H9 (cell line): ENCODE data around the gene TRIM34. TPM values are rescaled to one million over a fixed set of nuclear protein-coding genes. Genes with fewer than 3 reads are reported as not detected.
A peak's percentile ranks its signal among the peaks of the same experiment; 100 is the strongest.

Experiments
- DNase-seq: peaks from one replicate; pipeline ENCODE4 v3.0.0-alpha.2; 2017
- H2AFZ ChIP-seq: one replicate; pipeline ENCODE4 v1.6.1; 2013; ENCODE audit warnings: mild to moderate bottlenecking, low read length, control low read depth, moderate library complexity
- H2AK5ac ChIP-seq: 2 replicates; pipeline ENCODE4 v1.6.1; 2013; ENCODE audit warnings: low read length, control low read depth, mixed read lengths; ENCODE audit not compliant: insufficient read length
- H2BK120ac ChIP-seq: one replicate; pipeline ENCODE4 v1.6.1; 2013; ENCODE audit warnings: low read depth, mild to moderate bottlenecking, low read length, control low read depth, inconsistent platforms; ENCODE audit not compliant: poor library complexity, severe bottlenecking
- H2BK12ac ChIP-seq: 2 replicates; pipeline ENCODE4 v1.6.1; 2013; ENCODE audit warnings: low read length, control low read depth, mixed read lengths, low read depth; ENCODE audit not compliant: insufficient read length
- H2BK15ac ChIP-seq: 2 replicates; pipeline ENCODE4 v1.6.1; 2013; ENCODE audit warnings: low read depth, low read length, control low read depth
- H2BK20ac ChIP-seq: one replicate; pipeline ENCODE4 v1.6.1; 2013; ENCODE audit warnings: low read depth, mild to moderate bottlenecking, low read length, control low read depth, inconsistent platforms; ENCODE audit not compliant: poor library complexity, severe bottlenecking
- H2BK5ac ChIP-seq: 2 replicates; pipeline ENCODE4 v1.6.1; 2013; ENCODE audit warnings: low read length, control low read depth, mixed read lengths; ENCODE audit not compliant: insufficient read length
- H3K14ac ChIP-seq: 2 replicates; pipeline ENCODE4 v1.6.1; 2013; ENCODE audit warnings: low read length, control low read depth; ENCODE audit not compliant: insufficient read depth
- H3K18ac ChIP-seq: 2 replicates; pipeline ENCODE4 v1.6.1; 2013; ENCODE audit warnings: low read depth, mild to moderate bottlenecking, mixed read lengths, low read length, control low read depth; ENCODE audit not compliant: insufficient read length
- H3K23ac ChIP-seq: 2 replicates; pipeline ENCODE4 v1.6.1; 2013; ENCODE audit warnings: low read length, control low read depth, mixed read lengths, low read depth; ENCODE audit not compliant: insufficient read length
- H3K23me2 ChIP-seq: 2 replicates; pipeline ENCODE4 v1.6.1; 2013; ENCODE audit warnings: low read depth, mild to moderate bottlenecking, mixed read lengths, low read length, control low read depth; ENCODE audit not compliant: insufficient read length, poor library complexity, severe bottlenecking
- H3K27ac ChIP-seq: 2 replicates; pipeline ENCODE4 v1.5.1; 2013; ENCODE audit warnings: low read length, control low read depth, mixed read lengths, low read depth; ENCODE audit not compliant: insufficient read length
- H3K27me3 ChIP-seq: 2 replicates; pipeline ENCODE4 v1.6.1; 2013; ENCODE audit warnings: low read length, control low read depth, inconsistent platforms; ENCODE audit not compliant: insufficient read depth
- H3K4ac ChIP-seq: 2 replicates; pipeline ENCODE4 v1.6.1; 2013; ENCODE audit warnings: low read depth, mild to moderate bottlenecking, control low read depth, inconsistent platforms, low read length, moderate library complexity
- H3K4me1 ChIP-seq: 2 replicates; pipeline ENCODE4 v1.6.1; 2013; ENCODE audit warnings: low read length, control low read depth, inconsistent platforms; ENCODE audit not compliant: insufficient read depth
- H3K4me2 ChIP-seq: 2 replicates; pipeline ENCODE4 v1.6.1; 2013; ENCODE audit warnings: low read length, control low read depth, mixed read lengths; ENCODE audit not compliant: insufficient read length, insufficient read depth
- H3K56ac ChIP-seq: 2 replicates; pipeline ENCODE4 v1.6.1; 2013; ENCODE audit warnings: low read depth, mild to moderate bottlenecking, mixed read lengths, low read length, control low read depth; ENCODE audit not compliant: insufficient read length
- H3K79me1 ChIP-seq: 2 replicates; pipeline ENCODE4 v1.6.1; 2013; ENCODE audit warnings: low read depth, mild to moderate bottlenecking, moderate library complexity, low read length, control low read depth, inconsistent platforms; ENCODE audit not compliant: insufficient read depth, poor library complexity, severe bottlenecking
- H3K79me2 ChIP-seq: 2 replicates; pipeline ENCODE4 v1.6.1; 2013; ENCODE audit warnings: low read length, control low read depth, inconsistent platforms; ENCODE audit not compliant: insufficient read depth
- H3K9ac ChIP-seq: 2 replicates; pipeline ENCODE4 v1.6.1; 2013; ENCODE audit warnings: low read length, control low read depth, mixed read lengths; ENCODE audit not compliant: insufficient read length; ENCODE audit errors: extremely low read depth
- H3K9me3 ChIP-seq: one replicate; pipeline ENCODE4 v1.6.1; 2013; ENCODE audit warnings: low read depth, low read length, inconsistent platforms; ENCODE audit not compliant: control insufficient read depth
- H3T11ph ChIP-seq: one replicate; pipeline ENCODE4 v1.6.1; 2013; ENCODE audit warnings: mild to moderate bottlenecking, low read length, control low read depth, inconsistent platforms
- H4K20me1 ChIP-seq: one replicate; pipeline ENCODE4 v1.6.1; 2013; ENCODE audit not compliant: control insufficient read depth, insufficient read length, insufficient read depth
- H4K5ac ChIP-seq: 2 replicates; pipeline ENCODE4 v1.6.1; 2013; ENCODE audit warnings: low read depth, mild to moderate bottlenecking, mixed read lengths, low read length, control low read depth; ENCODE audit not compliant: insufficient read length
- H4K8ac ChIP-seq: replicated peaks from 2 replicates; pipeline ENCODE4 v1.6.1; 2013; ENCODE audit warnings: low read length, control low read depth, mixed read lengths, low read depth; ENCODE audit not compliant: insufficient read length
- H4K91ac ChIP-seq: 2 replicates; pipeline ENCODE4 v1.6.1; 2013; ENCODE audit warnings: low read depth, mild to moderate bottlenecking, moderate library complexity, mixed read lengths, low read length, control low read depth; ENCODE audit not compliant: insufficient read length
- H3K27ac Mint-ChIP-seq, 3 experiments: 2 replicates in 2 of 3; 3 replicates in 1 of 3; pipeline ENCODE4 v1.8.0; 2020 to 2021; ENCODE audit warnings: mixed read lengths in 3 of 3, mild to moderate bottlenecking in 1 of 3, moderate library complexity in 1 of 3
- H3K27me3 Mint-ChIP-seq: 2 replicates; pipeline ENCODE4 v1.8.0; 2021; ENCODE audit warnings: low read depth, mild to moderate bottlenecking, moderate library complexity, mixed read lengths
- H3K36me3 Mint-ChIP-seq, 3 experiments: 2 replicates in 2 of 3; 3 replicates in 1 of 3; pipeline ENCODE4 v1.8.0; 2020 to 2021; ENCODE audit warnings: low read depth in 3 of 3, mixed read lengths in 3 of 3; ENCODE audit not compliant: insufficient read depth in 1 of 3
- H3K4me1 Mint-ChIP-seq, 2 experiments: 2 replicates each; pipeline ENCODE4 v1.8.0; 2020; ENCODE audit warnings: mixed read lengths in 2 of 2
- H3K4me3 Mint-ChIP-seq, 2 experiments: 2 replicates in 1 of 2; 3 replicates in 1 of 2; pipeline ENCODE4 v1.8.0; 2020 to 2021; ENCODE audit warnings: mild to moderate bottlenecking in 2 of 2, mixed read lengths in 2 of 2, moderate library complexity in 1 of 2
- H3K9me3 Mint-ChIP-seq, 2 experiments: 2 replicates in 1 of 2; 3 replicates in 1 of 2; pipeline ENCODE4 v1.8.0; 2020; ENCODE audit warnings: mild to moderate bottlenecking in 2 of 2, mixed read lengths in 2 of 2, moderate library complexity in 1 of 2
- WGBS: extraction: QIAGEN DNeasy Blood & Tissue Kit; methylation state at CpG from one replicate; pipeline ENCODE4 v1.1.7; 2013; ENCODE audit warnings: missing lambda C conversion rate, low lambda C conversion rate, mixed read lengths; ENCODE audit not compliant: insufficient read length; ENCODE audit errors: extremely low coverage; 5-methylcytosine and 5-hydroxymethylcytosine counted together
- total RNA-seq: library from RNA; stranded (reverse); gene quantifications from 2 replicates; pipeline ENCODE4 v1.2.1, GENCODE V29; 2021
- TF ChIP-seq, protein P1 (sequence below): fragments of 200-600 bp; sonication (generic); conservative IDR thresholded peaks from 3 replicates; pipeline ENCODE4 v1.8.0; 2021; ENCODE audit warnings: antibody characterized with exemption, mild to moderate bottlenecking

TRIM34 gene
- total RNA-seq, 1 experiment from 2014 or later: 0.59 TPM

DNA sequence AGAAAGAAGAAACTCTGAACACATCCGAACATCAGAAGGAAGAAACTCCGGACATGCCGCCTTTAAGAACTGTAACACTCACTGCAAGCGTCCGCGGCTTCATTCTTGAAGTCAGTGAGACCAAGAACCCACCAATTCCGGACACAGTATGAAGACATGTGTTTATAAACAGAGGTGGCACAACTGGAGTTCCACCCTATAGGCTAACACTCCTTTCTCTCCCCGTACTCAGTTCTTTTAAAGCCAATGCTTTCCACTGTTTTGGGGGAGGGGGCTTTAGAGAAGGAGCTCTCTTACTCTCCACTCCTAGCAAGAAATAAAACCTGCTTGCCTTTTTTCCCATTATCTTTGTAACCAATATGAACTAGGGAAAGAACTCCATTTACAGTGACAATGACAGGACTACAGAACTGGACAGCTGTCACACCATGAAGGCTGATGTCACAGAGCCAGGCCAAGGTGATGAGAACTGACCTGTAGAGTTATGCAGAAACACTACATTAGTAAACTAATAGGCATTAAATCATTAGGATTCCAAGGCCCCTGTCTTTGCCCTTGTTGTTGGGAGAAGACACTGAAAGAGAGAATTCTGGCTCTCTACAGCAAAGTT is 59.3 kb downstream of the TRIM34 start:
- Histone ChIP-seq H3T11ph (no peak overlapping the region), H2BK120ac (no peak overlapping the region), H4K91ac (no peak overlapping the region), H2BK15ac (no peak overlapping the region), H3K4me1 (no peaks in the 10 kb centered on the region; the same call in 1 of the 2 replicates), H3K9ac (peak overlapping the region; percentile 86), H3K9me3 (no peaks in the 10 kb centered on the region), H2BK20ac (no peak overlapping the region), H2BK12ac (no peak overlapping the region), H3K23ac (no peak overlapping the region), H4K8ac (no peak overlapping the region), H3K27ac (peak overlapping the region; percentile 87), H3K4ac (no peak overlapping the region), H2AK5ac (no peak overlapping the region), H4K20me1 (no peaks in the 10 kb centered on the region), H2AFZ (no peak overlapping the region), H2BK5ac (no peak overlapping the region), H3K56ac (no peak overlapping the region), H3K4me2 (peak overlapping the region; percentile 69), H3K27me3 (no peaks in the 10 kb centered on the region), H3K79me1 (no peaks in the 10 kb centered on the region), H3K18ac (no peak overlapping the region), H4K5ac (no peak overlapping the region), H3K23me2 (peaks cover 3% of the 10 kb centered on the region), H3K14ac (no peak overlapping the region), H3K79me2 (no peaks in the 10 kb centered on the region; the same call in 1 of the 2 replicates)
- H3K9me3 Mint-ChIP-seq: peaks cover 7 to 11% of the 10 kb centered on the region in 2 experiments
- no peak for DNase-seq
- H3K4me1 Mint-ChIP-seq: peaks cover 23 to 27% of the 10 kb centered on the region in 2 experiments
- TF ChIP-seq, protein P1, sequence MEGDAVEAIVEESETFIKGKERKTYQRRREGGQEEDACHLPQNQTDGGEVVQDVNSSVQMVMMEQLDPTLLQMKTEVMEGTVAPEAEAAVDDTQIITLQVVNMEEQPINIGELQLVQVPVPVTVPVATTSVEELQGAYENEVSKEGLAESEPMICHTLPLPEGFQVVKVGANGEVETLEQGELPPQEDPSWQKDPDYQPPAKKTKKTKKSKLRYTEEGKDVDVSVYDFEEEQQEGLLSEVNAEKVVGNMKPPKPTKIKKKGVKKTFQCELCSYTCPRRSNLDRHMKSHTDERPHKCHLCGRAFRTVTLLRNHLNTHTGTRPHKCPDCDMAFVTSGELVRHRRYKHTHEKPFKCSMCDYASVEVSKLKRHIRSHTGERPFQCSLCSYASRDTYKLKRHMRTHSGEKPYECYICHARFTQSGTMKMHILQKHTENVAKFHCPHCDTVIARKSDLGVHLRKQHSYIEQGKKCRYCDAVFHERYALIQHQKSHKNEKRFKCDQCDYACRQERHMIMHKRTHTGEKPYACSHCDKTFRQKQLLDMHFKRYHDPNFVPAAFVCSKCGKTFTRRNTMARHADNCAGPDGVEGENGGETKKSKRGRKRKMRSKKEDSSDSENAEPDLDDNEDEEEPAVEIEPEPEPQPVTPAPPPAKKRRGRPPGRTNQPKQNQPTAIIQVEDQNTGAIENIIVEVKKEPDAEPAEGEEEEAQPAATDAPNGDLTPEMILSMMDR: no peak
- peak overlapping the region; percentile 80 to 83 for H3K4me3 Mint-ChIP-seq
- H3K36me3 Mint-ChIP-seq: peaks cover 17 to 31% (median 23%) of the 10 kb centered on the region in 3 experiments
- WGBS: no CpG with 5 or more reads among the region's 8 CpGs
- peak overlapping the region; percentile 99 to 100 (median 99) for H3K27ac Mint-ChIP-seq
- H3K27me3 Mint-ChIP-seq: no peaks in the 10 kb centered on the region
